Loucy (cell line): ENCODE measurements around the gene AMZ1.

Experiments used
- H2AFZ ChIP-seq: fragments of 200-600 bp; sonication (generic); 2 replicates; pipeline ENCODE4 v1.6.0; 2016; ENCODE audit warnings: antibody characterized with exemption, mild to moderate bottlenecking, low read length, moderate library complexity
- H3F3A ChIP-seq: fragments of 200-600 bp; 2 replicates; pipeline ENCODE4 v1.6.0; 2016; ENCODE audit warnings: antibody characterized with exemption, low read depth, mild to moderate bottlenecking
- H3K27me3 ChIP-seq: fragments of 200-600 bp; sonication (generic); 2 replicates; pipeline ENCODE4 v1.6.1; 2014; ENCODE audit warnings: low read length, mild to moderate bottlenecking; ENCODE audit not compliant: insufficient read depth, poor library complexity, severe bottlenecking
- H3K36me3 ChIP-seq: fragments of 200-600 bp; sonication (generic); 2 replicates; pipeline ENCODE4 v1.6.1; 2016; ENCODE audit warnings: low read length; ENCODE audit not compliant: insufficient read depth
- H3K4me1 ChIP-seq: fragments of 200-600 bp; sonication (generic); 2 replicates; pipeline ENCODE4 v1.5.1; 2014; ENCODE audit warnings: low read length, mild to moderate bottlenecking; ENCODE audit not compliant: insufficient read depth, poor library complexity, severe bottlenecking
- H3K4me2 ChIP-seq: fragments of 200-600 bp; sonication (generic); 2 replicates; pipeline ENCODE4 v1.6.0; 2014; ENCODE audit warnings: antibody characterized with exemption, low read length, low read depth, mild to moderate bottlenecking; ENCODE audit not compliant: poor library complexity, severe bottlenecking
- H3K4me3 ChIP-seq: fragments of 200-600 bp; sonication (generic); 2 replicates; pipeline ENCODE4 v1.5.1; 2014; ENCODE audit warnings: low read length, mild to moderate bottlenecking, mixed read lengths; ENCODE audit not compliant: poor library complexity, severe bottlenecking
- H3K79me2 ChIP-seq: fragments of 200-600 bp; sonication (generic); 2 replicates; pipeline ENCODE4 v1.6.1; 2014; ENCODE audit warnings: low read length; ENCODE audit not compliant: insufficient read depth
- H3K9ac ChIP-seq: fragments of 200-600 bp; sonication (generic); 2 replicates; pipeline ENCODE4 v1.6.0; 2014; ENCODE audit warnings: mild to moderate bottlenecking, low read depth, low read length, moderate library complexity; ENCODE audit not compliant: poor library complexity, severe bottlenecking
- H3K9me2 ChIP-seq: fragments of 200-600 bp; sonication (generic); replicated peaks from 2 replicates; pipeline ENCODE4 v1.6.1; 2016; ENCODE audit warnings: low read depth, low read length, mixed read lengths
- H3K9me3 ChIP-seq: fragments of 200-600 bp; sonication (generic); 2 replicates; pipeline ENCODE4 v1.6.1; 2014; ENCODE audit warnings: mild to moderate bottlenecking, antibody characterized with exemption, low read length, low read depth; ENCODE audit not compliant: insufficient read depth
- H4K20me1 ChIP-seq: fragments of 200-600 bp; sonication (generic); 2 replicates; pipeline ENCODE4 v1.6.0; 2014; ENCODE audit warnings: antibody characterized with exemption, low read length, mild to moderate bottlenecking; ENCODE audit not compliant: insufficient read depth, poor library complexity, severe bottlenecking
- CTCF ChIP-seq: fragments of 200-600 bp; sonication (generic); conservative IDR thresholded peaks from 2 replicates; pipeline ENCODE4 v1.5.1; 2014; ENCODE audit warnings: mild to moderate bottlenecking, antibody characterized with exemption, low read length
- EZH2phosphoT487 ChIP-seq: fragments of 200-600 bp; IDR thresholded peaks from 2 replicates; pipeline ENCODE4 v1.6.1; 2018; ENCODE audit warnings: antibody characterized with exemption, mild to moderate bottlenecking, moderate library complexity, borderline replicate concordance

Gene AMZ1

GRCh38 chr7:2713370-2713769, 25.4 kb downstream of the AMZ1 start:
- Histone ChIP-seq H3K9me3 (no peaks in the 10 kb centered on the region), H3K9ac (no peak overlapping the region), H3K4me3 (no peak overlapping the region), H3K79me2 (peaks cover 3% of the 10 kb centered on the region; the same call in 1 of the 2 replicates), H3F3A (no peaks in the 10 kb centered on the region), H4K20me1 (no peaks in the 10 kb centered on the region), H3K27me3 (no peaks in the 10 kb centered on the region), H3K9me2 (no peaks in the 10 kb centered on the region), H3K4me1 (peaks cover 100% of the 10 kb centered on the region), H3K4me2 (no peak overlapping the region), H2AFZ (no peak overlapping the region), H3K36me3 (peaks cover 2% of the 10 kb centered on the region; the same call in 1 of the 2 replicates)
- TF ChIP-seq EZH2phosphoT487 (no peak), CTCF (peak; percentile 35)

- TF ChIP-seq EZH2phosphoT487 (no peak), CTCF (no peak)
- no peak overlapping the region for H3K9ac ChIP-seq
- no peak overlapping the region for H3K4me3 ChIP-seq
- H3K4me2 ChIP-seq: no peak overlapping the region
- no peaks in the 10 kb centered on the region for H4K20me1 ChIP-seq
- H3F3A ChIP-seq: no peaks in the 10 kb centered on the region
- H3K36me3 ChIP-seq: peaks cover 6% of the 10 kb centered on the region; the same call in 1 of the 2 replicates
- no peaks in the 10 kb centered on the region for H3K9me2 ChIP-seq
- H3K9me3 ChIP-seq: no peaks in the 10 kb centered on the region
- H3K4me1 ChIP-seq: peaks cover 100% of the 10 kb centered on the region
- H3K27me3 ChIP-seq: no peaks in the 10 kb centered on the region
- peaks cover 7% of the 10 kb centered on the region; the same call in 1 of the 2 replicates for H3K79me2 ChIP-seq
- no peak overlapping the region for H2AFZ ChIP-seq
These were observed 26.0 kb downstream of the AMZ1 start for GRCh38 chr7:2713978-2714377.

- H3K4me2 ChIP-seq: no peak overlapping the region
- peaks cover 7% of the 10 kb centered on the region; the same call in 1 of the 2 replicates for H3K79me2 ChIP-seq
- no peak overlapping the region for H2AFZ ChIP-seq
- peaks cover 6% of the 10 kb centered on the region; the same call in 1 of the 2 replicates for H3K36me3 ChIP-seq
- H3K27me3 ChIP-seq: no peaks in the 10 kb centered on the region
- H3F3A ChIP-seq: no peaks in the 10 kb centered on the region
- H4K20me1 ChIP-seq: no peaks in the 10 kb centered on the region
- peaks cover 99% of the 10 kb centered on the region for H3K4me1 ChIP-seq
- H3K9ac ChIP-seq: no peak overlapping the region
- H3K9me3 ChIP-seq: no peaks in the 10 kb centered on the region
- no peaks in the 10 kb centered on the region for H3K9me2 ChIP-seq
- no peak for TF ChIP-seq CTCF
- no peak for TF ChIP-seq EZH2phosphoT487
- no peak overlapping the region for H3K4me3 ChIP-seq
These were observed 26.6 kb downstream of the AMZ1 start for GRCh38 chr7:2714636-2715035.
